Activated CD4-positive, alpha-beta T cell treated with anti-CD3 and anti-CD28 coated beads, Interleukin-2, amount 50 U/mL, for 4 hours (primary cell): ENCODE data around the gene PRTG.
"Not testable (repeated sequence)": the region's sequence is repeated elsewhere in the genome, so short reads cannot be mapped to it uniquely, and the experiment has no call there.

Experiments
- DNase-seq, 2 experiments: peaks; one replicate each; pipeline ENCODE4 v3.0.0-alpha.2; 2020

Gene PRTG

GRCh38 chr15:55619783-55620182 lies 123.2 kb downstream of the PRTG start:
- no peak for DNase-seq

GRCh38 chr15:55618387-55618786 lies 124.6 kb downstream of the PRTG start:
- DNase-seq = no peak

- no peak for DNase-seq
Measured at GRCh38 chr15:55615445-55615844, 127.5 kb downstream of the PRTG start.

GRCh38 chr15:55613727-55614126 lies 129.2 kb downstream of the PRTG start:
- no peak for DNase-seq

- DNase-seq = no peak
Measured at GRCh38 chr15:55606214-55606613, 136.7 kb downstream of the PRTG start.

GRCh38 chr15:55601374-55601773 lies 141.6 kb downstream of the PRTG start:
- DNase-seq = no peak

GRCh38 chr15:55599439-55599838 lies 143.5 kb downstream of the PRTG start:
- no peak for DNase-seq

GRCh38 chr15:55593019-55593418 lies 149.9 kb downstream of the PRTG start:
- DNase-seq = not testable (repeated sequence)

GRCh38 chr15:55590788-55591187 lies 152.2 kb downstream of the PRTG start:
- DNase-seq = no peak

GRCh38 chr15:55589287-55589686 lies 153.7 kb downstream of the PRTG start:
- DNase-seq = no peak

GRCh38 chr15:55588815-55589115 lies 154.2 kb downstream of the PRTG start:
- DNase-seq = no peak

- DNase-seq = peak; percentile 7 to 19
Measured at GRCh38 chr15:55588070-55588814, 154.7 kb downstream of the PRTG start, which contains the start of gene PYGO1. Gene PYGO1, minus strand, starts transcription at chr15:55588345. Its CDS starts 462 bp downstream, at chr15:55587883.

GRCh38 chr15:55587321-55588069 lies 155.5 kb downstream of the PRTG start:
- peak in 1 of 2 experiments; percentile 1 for DNase-seq

GRCh38 chr15:55586808-55587207 lies 156.1 kb downstream of the PRTG start:
- no peak for DNase-seq

- no peak for DNase-seq
Measured at GRCh38 chr15:55576943-55577342, 166.0 kb downstream of the PRTG start.

GRCh38 chr15:55574096-55574495 lies 168.9 kb downstream of the PRTG start:
- no peak for DNase-seq

GRCh38 chr15:55573224-55573623 lies 169.7 kb downstream of the PRTG start:
- DNase-seq = no peak

- DNase-seq = no peak
Measured at GRCh38 chr15:55564347-55565145, 178.4 kb downstream of the PRTG start.

GRCh38 chr15:55562601-55563000 lies 180.4 kb downstream of the PRTG start:
- DNase-seq = no peak
